Measurements from ENCODE around the gene ZFP1. TPM values are rescaled to one million over a fixed set of nuclear protein-coding genes. Genes with fewer than 3 reads are reported as not detected.

Gene ZFP1
- polyA plus RNA-seq, 2 of the 4 experiments (the other 2 are of a cell fraction), result 14.4 to 16.1 TPM

DNA sequence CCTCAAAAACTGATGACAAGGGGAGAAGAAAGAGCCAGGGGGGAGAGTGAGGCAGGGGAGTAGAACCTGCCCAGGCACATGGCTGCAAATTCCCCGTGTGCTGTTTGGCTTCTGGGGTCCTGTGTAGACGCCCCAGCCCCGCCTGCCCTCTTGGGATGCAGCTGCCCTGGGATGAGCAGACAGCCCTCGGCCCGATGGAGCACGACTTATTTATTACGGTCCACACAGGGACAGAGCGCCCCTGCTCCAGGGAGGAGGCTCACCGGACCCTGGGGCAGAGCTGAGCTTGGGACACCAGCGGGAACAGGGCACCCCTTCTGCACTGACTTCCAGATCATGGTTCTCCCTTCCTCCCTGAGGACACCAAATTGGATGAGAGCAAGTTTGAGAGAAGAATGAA, 40.8 kb upstream of the ZFP1 start:
- peaks cover 39% of the 10 kb centered on the region for H3K4me1 ChIP-seq
- POLR2A ChIA-PET, result no interaction called here
- peak overlapping the region in 1 of 2 experiments; percentile 90; a peak in 2 of 6 replicates for H3K27ac ChIP-seq
- H3K4me2 ChIP-seq, result no peak overlapping the region
- ATAC-seq (no peak), FAIRE-seq (no peak), DNase-seq (ENCODE audit: low read depth in 1 of 2, low spot score in 1 of 2) (no peak)
- WGBS (ENCODE audit: missing lambda C conversion rate), result 90% methylated on average over 10 of the region's 10 CpGs
- no peak for TF ChIP-seq ZSCAN20 (CRISPR knock-in tag; IDR thresholded peaks at IDR 0.05)
- TF ChIP-seq, protein P1, sequence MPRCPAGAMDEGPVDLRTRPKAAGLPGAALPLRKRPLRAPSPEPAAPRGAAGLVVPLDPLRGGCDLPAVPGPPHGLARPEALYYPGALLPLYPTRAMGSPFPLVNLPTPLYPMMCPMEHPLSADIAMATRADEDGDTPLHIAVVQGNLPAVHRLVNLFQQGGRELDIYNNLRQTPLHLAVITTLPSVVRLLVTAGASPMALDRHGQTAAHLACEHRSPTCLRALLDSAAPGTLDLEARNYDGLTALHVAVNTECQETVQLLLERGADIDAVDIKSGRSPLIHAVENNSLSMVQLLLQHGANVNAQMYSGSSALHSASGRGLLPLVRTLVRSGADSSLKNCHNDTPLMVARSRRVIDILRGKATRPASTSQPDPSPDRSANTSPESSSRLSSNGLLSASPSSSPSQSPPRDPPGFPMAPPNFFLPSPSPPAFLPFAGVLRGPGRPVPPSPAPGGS (IDR thresholded peaks at IDR 0.05), result no peak
- TF ChIP-seq CEBPB (IDR thresholded peaks at IDR 0.05), result no peak
- TF ChIP-seq GATA3 (IDR thresholded peaks at IDR 0.05; ENCODE audit: borderline replicate concordance), result no peak
- TF ChIP-seq FOXS1 (CRISPR knock-in tag; IDR thresholded peaks at IDR 0.05), result no peak
- TF ChIP-seq KDM5A (IDR thresholded peaks at IDR 0.05), result no peak
- no peak for TF ChIP-seq JUNB (IDR thresholded peaks at IDR 0.05)
- TF ChIP-seq CBX2 (IDR thresholded peaks at IDR 0.05; ENCODE audit: borderline replicate concordance, low read depth), result no peak
- TF ChIP-seq HEYL (CRISPR knock-in tag; IDR thresholded peaks at IDR 0.05), result no peak
- no peak for TF ChIP-seq ZNF302 (CRISPR knock-in tag; IDR thresholded peaks at IDR 0.05)
- TF ChIP-seq, protein P2, sequence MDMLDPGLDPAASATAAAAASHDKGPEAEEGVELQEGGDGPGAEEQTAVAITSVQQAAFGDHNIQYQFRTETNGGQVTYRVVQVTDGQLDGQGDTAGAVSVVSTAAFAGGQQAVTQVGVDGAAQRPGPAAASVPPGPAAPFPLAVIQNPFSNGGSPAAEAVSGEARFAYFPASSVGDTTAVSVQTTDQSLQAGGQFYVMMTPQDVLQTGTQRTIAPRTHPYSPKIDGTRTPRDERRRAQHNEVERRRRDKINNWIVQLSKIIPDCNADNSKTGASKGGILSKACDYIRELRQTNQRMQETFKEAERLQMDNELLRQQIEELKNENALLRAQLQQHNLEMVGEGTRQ (IDR thresholded peaks at IDR 0.05), result no peak
- no peak for TF ChIP-seq POLR2AphosphoS2 (conservative IDR thresholded peaks at IDR 0.05; ENCODE audit: low read length)
- TF ChIP-seq, protein P3, sequence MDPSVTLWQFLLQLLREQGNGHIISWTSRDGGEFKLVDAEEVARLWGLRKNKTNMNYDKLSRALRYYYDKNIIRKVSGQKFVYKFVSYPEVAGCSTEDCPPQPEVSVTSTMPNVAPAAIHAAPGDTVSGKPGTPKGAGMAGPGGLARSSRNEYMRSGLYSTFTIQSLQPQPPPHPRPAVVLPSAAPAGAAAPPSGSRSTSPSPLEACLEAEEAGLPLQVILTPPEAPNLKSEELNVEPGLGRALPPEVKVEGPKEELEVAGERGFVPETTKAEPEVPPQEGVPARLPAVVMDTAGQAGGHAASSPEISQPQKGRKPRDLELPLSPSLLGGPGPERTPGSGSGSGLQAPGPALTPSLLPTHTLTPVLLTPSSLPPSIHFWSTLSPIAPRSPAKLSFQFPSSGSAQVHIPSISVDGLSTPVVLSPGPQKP (IDR thresholded peaks at IDR 0.05; ENCODE audit: low read depth, low read length), result no peak
- TF ChIP-seq FOSL2 (IDR thresholded peaks at IDR 0.05), result no peak
- no peak for TF ChIP-seq FOSL2 (CRISPR knock-in tag; IDR thresholded peaks at IDR 0.05)
- TF ChIP-seq, protein P4, sequence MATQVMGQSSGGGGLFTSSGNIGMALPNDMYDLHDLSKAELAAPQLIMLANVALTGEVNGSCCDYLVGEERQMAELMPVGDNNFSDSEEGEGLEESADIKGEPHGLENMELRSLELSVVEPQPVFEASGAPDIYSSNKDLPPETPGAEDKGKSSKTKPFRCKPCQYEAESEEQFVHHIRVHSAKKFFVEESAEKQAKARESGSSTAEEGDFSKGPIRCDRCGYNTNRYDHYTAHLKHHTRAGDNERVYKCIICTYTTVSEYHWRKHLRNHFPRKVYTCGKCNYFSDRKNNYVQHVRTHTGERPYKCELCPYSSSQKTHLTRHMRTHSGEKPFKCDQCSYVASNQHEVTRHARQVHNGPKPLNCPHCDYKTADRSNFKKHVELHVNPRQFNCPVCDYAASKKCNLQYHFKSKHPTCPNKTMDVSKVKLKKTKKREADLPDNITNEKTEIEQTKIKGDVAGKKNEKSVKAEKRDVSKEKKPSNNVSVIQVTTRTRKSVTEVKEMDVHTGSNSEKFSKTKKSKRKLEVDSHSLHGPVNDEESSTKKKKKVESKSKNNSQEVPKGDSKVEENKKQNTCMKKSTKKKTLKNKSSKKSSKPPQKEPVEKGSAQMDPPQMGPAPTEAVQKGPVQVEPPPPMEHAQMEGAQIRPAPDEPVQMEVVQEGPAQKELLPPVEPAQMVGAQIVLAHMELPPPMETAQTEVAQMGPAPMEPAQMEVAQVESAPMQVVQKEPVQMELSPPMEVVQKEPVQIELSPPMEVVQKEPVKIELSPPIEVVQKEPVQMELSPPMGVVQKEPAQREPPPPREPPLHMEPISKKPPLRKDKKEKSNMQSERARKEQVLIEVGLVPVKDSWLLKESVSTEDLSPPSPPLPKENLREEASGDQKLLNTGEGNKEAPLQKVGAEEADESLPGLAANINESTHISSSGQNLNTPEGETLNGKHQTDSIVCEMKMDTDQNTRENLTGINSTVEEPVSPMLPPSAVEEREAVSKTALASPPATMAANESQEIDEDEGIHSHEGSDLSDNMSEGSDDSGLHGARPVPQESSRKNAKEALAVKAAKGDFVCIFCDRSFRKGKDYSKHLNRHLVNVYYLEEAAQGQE (IDR thresholded peaks at IDR 0.05), result no peak
- CTCF ChIA-PET, result interaction anchor here (0.9 to 13.4 kb wide), 4 partner anchors 28 to 120 kb away, joined by 3 to 252 read pairs (median 48); partner anchors contain the start of gene ZNRF1
- no peaks in the 10 kb centered on the region for H3K9me3 ChIP-seq
- H3K4me3 ChIP-seq, result no peak overlapping the region

DNA sequence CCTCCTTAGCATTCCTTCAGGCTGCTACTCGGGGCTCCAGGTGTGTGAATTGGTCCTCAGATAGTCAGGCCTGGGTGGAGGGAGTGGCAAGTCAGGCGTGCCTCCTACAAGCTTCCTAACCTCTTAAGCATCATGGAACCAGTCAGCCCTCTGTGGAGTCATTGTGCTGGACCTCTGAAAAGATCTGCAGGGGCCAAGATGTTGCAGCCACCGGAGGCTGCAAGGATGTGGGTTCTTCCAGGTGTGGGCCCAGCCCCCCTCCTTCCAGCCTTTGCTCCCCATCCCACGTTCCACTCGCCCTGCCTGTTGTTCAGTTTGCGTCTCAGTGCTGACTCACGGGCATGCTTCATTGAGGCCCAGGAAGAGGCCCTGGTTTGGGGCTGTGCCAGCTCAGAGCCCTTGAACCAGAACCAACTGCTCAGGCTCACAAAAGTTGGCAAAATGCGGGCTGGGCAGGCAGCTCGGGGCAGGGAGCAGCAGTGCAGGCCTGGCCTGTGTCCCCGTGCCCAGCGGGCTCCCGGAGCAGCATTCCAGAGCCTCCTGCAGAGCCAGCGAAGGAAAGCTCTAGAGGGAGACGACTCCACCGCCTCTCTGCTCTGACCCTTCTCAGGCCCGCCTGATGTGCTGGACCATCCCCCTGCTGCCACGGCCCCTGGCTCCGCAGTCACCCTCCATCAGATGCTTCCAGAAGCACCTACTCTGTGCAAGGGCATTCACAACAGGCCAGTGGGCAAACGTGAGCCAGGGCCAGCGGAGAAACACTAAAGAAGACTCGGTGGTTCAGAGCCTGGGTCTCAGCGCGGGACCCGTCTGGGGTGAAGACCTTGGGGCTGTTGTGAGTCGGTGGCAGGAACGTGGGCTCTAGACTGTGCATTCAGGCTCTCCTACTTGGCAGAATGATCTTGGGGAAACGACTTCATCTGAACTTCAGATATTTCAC, 39.3 kb upstream of the ZFP1 start:
- H3K27ac ChIP-seq, result peak overlapping the region; percentile 71 to 90
- H3K4me1 ChIP-seq, result peaks cover 39% of the 10 kb centered on the region
- DNase-seq (ENCODE audit: low read depth in 1 of 2, low spot score in 1 of 2) (peak; percentile 46 to 69), FAIRE-seq (no peak), ATAC-seq (peak; percentile 29 to 32; a peak in 3 of 6 replicates)
- peak overlapping the region; percentile 77 for H3K4me2 ChIP-seq
- ChIA-PET POLR2A (interaction anchor here (1.2 to 1.6 kb wide), 2 partner anchors 110 to 124 kb away, joined by 6 to 7 read pairs; partner anchors contain the start of genes WDR59 and ZNRF1), CTCF (interaction anchor here (0.8 to 13.4 kb wide), 10 partner anchors 10 to 113 kb away, joined by 3 to 252 read pairs (median 11); partner anchors contain the start of gene ZNRF1)
- H3K9me3 ChIP-seq, result no peaks in the 10 kb centered on the region
- H3K4me3 ChIP-seq, result no peak overlapping the region
- 60% methylated on average over 27 of the region's 27 CpGs for WGBS (ENCODE audit: missing lambda C conversion rate)
- TF ChIP-seq MYC (IDR thresholded peaks at IDR 0.05; ENCODE audit: borderline replicate concordance, low read length), result peak; percentile 51; the same call in 1 of the 2 replicates
- TF ChIP-seq FOSL2 (IDR thresholded peaks at IDR 0.05), result no peak; the same call in 1 of the 2 replicates
- TF ChIP-seq FOSL2 (CRISPR knock-in tag; IDR thresholded peaks at IDR 0.05), result peak; percentile 62
- TF ChIP-seq, protein P5, sequence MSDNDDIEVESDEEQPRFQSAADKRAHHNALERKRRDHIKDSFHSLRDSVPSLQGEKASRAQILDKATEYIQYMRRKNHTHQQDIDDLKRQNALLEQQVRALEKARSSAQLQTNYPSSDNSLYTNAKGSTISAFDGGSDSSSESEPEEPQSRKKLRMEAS (IDR thresholded peaks at IDR 0.05), result peak; percentile 87
- no peak for TF ChIP-seq ZC3H11A (IDR thresholded peaks at IDR 0.05)
- TF ChIP-seq, protein P6, sequence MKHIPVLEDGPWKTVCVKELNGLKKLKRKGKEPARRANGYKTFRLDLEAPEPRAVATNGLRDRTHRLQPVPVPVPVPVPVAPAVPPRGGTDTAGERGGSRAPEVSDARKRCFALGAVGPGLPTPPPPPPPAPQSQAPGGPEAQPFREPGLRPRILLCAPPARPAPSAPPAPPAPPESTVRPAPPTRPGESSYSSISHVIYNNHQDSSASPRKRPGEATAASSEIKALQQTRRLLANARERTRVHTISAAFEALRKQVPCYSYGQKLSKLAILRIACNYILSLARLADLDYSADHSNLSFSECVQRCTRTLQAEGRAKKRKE (CRISPR knock-in tag; IDR thresholded peaks at IDR 0.05; ENCODE audit: low read depth), result peak; percentile 43; the same call in 1 of the 2 replicates
- TF ChIP-seq NR3C1 (IDR thresholded peaks at IDR 0.05), result no peak
- TF ChIP-seq HOXB13 (CRISPR knock-in tag; IDR thresholded peaks at IDR 0.05; ENCODE audit: low read depth), result peak; percentile 54; the same call in 1 of the 2 replicates
- TF ChIP-seq RAD21 (conservative IDR thresholded peaks at IDR 0.05 in 1 of 2, IDR thresholded peaks at IDR 0.05 in 1 of 2), result 0 out of 5 replicates have a peak, but pooled peaks of 1 of the 2 experiments have one; percentile 20
- peak; percentile 56 for TF ChIP-seq MAFK (IDR thresholded peaks at IDR 0.05; ENCODE audit: partially characterized antibody)
- TF ChIP-seq RCOR1 (IDR thresholded peaks at IDR 0.05; ENCODE audit: low read depth, low read length), result no peak

Measured in A549 (cell line).